BE2C (cell line): ENCODE measurements around the gene TNKS1BP1.

Experiments
- DNase-seq: peaks from one replicate; pipeline ENCODE4 v3.0.0-alpha.2; 2020
- H3K27me3 ChIP-seq: fragments of 250-450 bp; sonication (Bioruptor Pico); 2 replicates; pipeline ENCODE4 v1.5.1; 2020; ENCODE audit warnings: mild to moderate bottlenecking
- H3K36me3 ChIP-seq: fragments of 250-450 bp; sonication (Bioruptor Pico); 2 replicates; pipeline ENCODE4 v1.5.1; 2020; ENCODE audit warnings: mild to moderate bottlenecking
- H3K4me1 ChIP-seq: fragments of 250-450 bp; sonication (Bioruptor Pico); 2 replicates; pipeline ENCODE4 v1.5.1; 2020
- H3K4me3 ChIP-seq: 2 replicates; pipeline ENCODE4 v1.5.1; 2011; ENCODE audit warnings: low read depth, low read length
- H3K9me3 ChIP-seq: fragments of 250-450 bp; sonication (Bioruptor Pico); 2 replicates; pipeline ENCODE4 v1.5.1; 2020
- CTCF ChIP-seq: IDR thresholded peaks from 2 replicates; pipeline ENCODE4 v1.5.1; 2012; ENCODE audit warnings: mild to moderate bottlenecking, low read depth, low read length

Gene TNKS1BP1

GRCh38 chr11:57327721-57328120 is 3.0 kb upstream of the TNKS1BP1 start:
- H3K4me1 ChIP-seq: peaks cover 6% of the 10 kb centered on the region; the same call in 1 of the 2 replicates
- no peaks in the 10 kb centered on the region for H3K9me3 ChIP-seq
- DNase-seq: no peak
- no peak for TF ChIP-seq CTCF
- no peak overlapping the region for H3K4me3 ChIP-seq
- H3K36me3 ChIP-seq: peaks cover 57% of the 10 kb centered on the region
- H3K27me3 ChIP-seq: no peaks in the 10 kb centered on the region

DNA sequence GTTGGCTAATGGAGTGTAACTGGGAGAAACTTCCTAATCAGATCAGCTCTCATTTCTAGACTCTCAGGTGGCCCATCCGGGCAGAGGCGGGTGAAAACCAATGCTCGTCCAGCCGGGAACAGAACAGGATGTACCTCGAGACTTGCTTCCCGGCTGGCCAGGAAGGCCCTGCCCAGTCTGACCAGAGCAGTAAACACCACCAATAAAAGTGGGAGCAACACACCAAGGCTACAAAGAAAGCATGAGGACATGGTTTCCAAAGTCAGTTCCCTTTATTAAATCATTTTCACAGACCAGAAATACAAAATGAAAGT is 940 bp upstream of the TNKS1BP1 start:
- H3K9me3 ChIP-seq: no peaks in the 10 kb centered on the region
- H3K36me3 ChIP-seq: peaks cover 38% of the 10 kb centered on the region
- peaks cover 8% of the 10 kb centered on the region; the same call in 1 of the 2 replicates for H3K4me1 ChIP-seq
- no peak for DNase-seq
- peak overlapping the region; percentile 58 for H3K4me3 ChIP-seq
- no peaks in the 10 kb centered on the region for H3K27me3 ChIP-seq
- no peak for TF ChIP-seq CTCF

DNA sequence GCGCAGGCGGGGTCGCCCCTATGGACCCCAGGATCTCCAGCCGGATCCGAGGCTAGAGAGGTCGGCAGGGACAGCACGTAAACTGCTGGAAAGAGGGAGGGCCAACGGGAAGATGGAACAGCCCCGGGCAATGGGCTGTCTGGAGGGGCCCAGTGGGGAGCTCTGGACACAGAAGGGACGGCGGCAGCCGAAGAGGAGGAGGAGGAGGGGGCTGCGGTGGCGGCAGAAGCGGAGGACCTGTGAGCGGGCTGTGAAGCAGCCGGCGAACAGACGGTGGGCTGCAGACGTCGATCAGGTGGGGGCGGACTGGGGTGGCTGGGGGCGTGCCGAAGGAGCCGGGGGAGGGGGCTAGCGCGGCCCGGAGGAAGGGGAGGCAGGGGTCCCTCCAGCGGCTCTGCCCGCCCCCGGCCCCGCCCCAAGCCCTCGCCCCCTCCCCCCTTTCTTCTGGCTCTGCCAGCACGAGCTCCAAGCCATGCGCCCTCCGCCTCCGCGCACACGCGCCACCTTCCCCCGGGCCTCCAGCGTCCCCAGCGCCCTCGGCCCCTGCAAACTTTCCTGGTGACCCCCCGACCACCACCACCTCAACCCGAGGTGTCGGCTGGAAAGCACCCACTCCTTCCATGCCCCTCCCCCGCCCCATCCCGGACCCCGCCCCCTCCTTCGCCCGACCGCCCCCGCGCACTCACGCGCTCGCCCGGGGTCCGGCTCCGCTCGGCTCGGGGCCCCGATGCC is 432 bp downstream of the TNKS1BP1 start:
- Histone ChIP-seq H3K4me3 (peak overlapping the region; percentile 73), H3K27me3 (no peaks in the 10 kb centered on the region), H3K9me3 (no peaks in the 10 kb centered on the region), H3K4me1 (peaks cover 8% of the 10 kb centered on the region; the same call in 1 of the 2 replicates), H3K36me3 (peaks cover 30% of the 10 kb centered on the region)
- TF ChIP-seq CTCF: no peak
- peak; percentile 58 for DNase-seq

- Histone ChIP-seq H3K4me1 (peaks cover 8% of the 10 kb centered on the region; the same call in 1 of the 2 replicates), H3K27me3 (no peaks in the 10 kb centered on the region), H3K4me3 (peak overlapping the region; percentile 73), H3K36me3 (peaks cover 31% of the 10 kb centered on the region), H3K9me3 (no peaks in the 10 kb centered on the region)
- no peak for DNase-seq
- no peak for TF ChIP-seq CTCF
These were observed 948 bp downstream of the TNKS1BP1 start for GRCh38 chr11:57323855-57324153.

DNA sequence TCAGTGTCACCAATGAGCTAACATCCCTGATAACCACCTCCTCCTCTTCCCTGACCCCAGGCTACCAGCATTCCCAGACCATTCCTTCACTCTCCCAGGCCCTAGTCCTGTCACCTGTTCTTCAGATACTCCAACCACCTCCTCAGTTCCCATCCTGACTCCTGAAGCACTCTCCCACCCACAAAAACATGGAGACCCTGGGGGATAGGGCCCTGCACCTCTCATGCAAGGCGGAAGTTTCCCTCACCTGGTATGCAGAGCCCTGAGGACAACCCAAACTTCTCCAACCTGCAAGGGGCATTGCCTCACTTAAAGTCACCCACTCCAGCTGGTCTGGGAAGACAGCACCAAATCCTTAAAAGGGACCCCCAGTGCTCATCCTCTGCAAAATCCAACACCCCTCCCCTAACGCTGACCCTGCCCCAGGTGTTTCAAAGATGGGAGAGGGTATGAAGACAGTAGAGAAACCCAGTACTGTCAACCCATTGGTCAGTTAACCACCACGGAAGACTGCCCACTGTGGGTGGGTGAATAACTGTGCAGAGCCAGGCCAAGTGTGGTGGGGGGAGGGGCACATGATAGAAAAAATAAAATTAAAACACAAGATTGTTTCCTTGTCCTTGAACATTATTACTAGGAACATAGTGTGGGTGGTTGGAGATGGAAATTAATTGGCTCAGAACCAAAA is 1.4 kb downstream of the TNKS1BP1 start:
- H3K36me3 ChIP-seq: peaks cover 32% of the 10 kb centered on the region
- peak overlapping the region; percentile 73 for H3K4me3 ChIP-seq
- no peak for DNase-seq
- no peaks in the 10 kb centered on the region for H3K9me3 ChIP-seq
- H3K27me3 ChIP-seq: no peaks in the 10 kb centered on the region
- H3K4me1 ChIP-seq: peaks cover 8% of the 10 kb centered on the region; the same call in 1 of the 2 replicates
- no peak for TF ChIP-seq CTCF
